ENCODE measurements around the gene B4GAT1. TPM values are rescaled to one million over a fixed set of nuclear protein-coding genes. Genes with fewer than 3 reads are reported as not detected.

The B4GAT1 gene
- total and polyA plus RNA-seq, 10 of the 15 experiments (the other 5 are each of a cell fraction or from before 2014, with no cell fraction given): 0.55 to 11.1 (median 4.3) TPM

GRCh38 chr11:66332371-66333219 is 14.8 kb downstream of the B4GAT1 start:
- intact Hi-C loops (cut with micrococcal nuclease; ENCODE audit: unreplicated experiment) (no loop called here), in situ Hi-C loops (cut with MboI) (no loop called here)
- Histone ChIP-seq H3K4me2 (ENCODE audit: control insufficient read depth, insufficient read depth) (no peak overlapping the region), H3K9ac (ENCODE audit: control insufficient read depth, insufficient read depth, low read length) (no peak overlapping the region), H3K79me2 (ENCODE audit: control insufficient read depth, insufficient read depth, low read length) (no peaks in the 10 kb centered on the region), H3K27ac (ENCODE audit: control insufficient read depth, insufficient read depth) (no peak overlapping the region), H3K27me3 (replicated peaks in 1 of 2; ENCODE audit: control insufficient read depth in 2 of 2, insufficient read depth in 2 of 2, low read length in 1 of 2) (no peaks in the 10 kb centered on the region), H2AFZ (ENCODE audit: control insufficient read depth, low read depth, low read length) (no peak overlapping the region), H3K9me3 (replicated peaks; ENCODE audit: control insufficient read depth, insufficient read depth, low read length) (no peaks in the 10 kb centered on the region), H3K4me3 (no peak overlapping the region), H3K36me3 (ENCODE audit: control insufficient read depth in 2 of 2, insufficient read depth in 2 of 2, low read length in 1 of 2) (peaks cover 0 to 2% of the 10 kb centered on the region in 2 experiments; a peak in 2 of 4 replicates), H3K4me1 (ENCODE audit: control insufficient read depth, insufficient read depth, low read length) (peaks cover 26% of the 10 kb centered on the region), H4K20me1 (ENCODE audit: control insufficient read depth, insufficient read depth) (no peaks in the 10 kb centered on the region)
- no peak for DNase-seq (ENCODE audit: low read depth, low spot score)
- RAD21 ChIA-PET (ENCODE audit: unreplicated experiment): interaction anchor here (3.0 kb wide), 1 partner anchor 20 kb away, joined by 19 read pairs; no protein-coding TSS in a partner anchor
- SMC1A ChIA-PET (ENCODE audit: uncharacterized antibody, unreplicated experiment): no interaction called here
- ATAC-seq: no peak
- WGBS (ENCODE audit: insufficient coverage, insufficient replicate concordance, low lambda C conversion rate, missing lambda C conversion rate): 31% methylated on average over 18 of the region's 18 CpGs
- CTCF ChIA-PET: interaction anchor here (0.8 to 5.7 kb wide), 3 partner anchors 22 to 53 kb away, joined by 3 to 96 read pairs (median 6); no protein-coding TSS in a partner anchor
- no peak for FAIRE-seq
- TF ChIP-seq, protein P1, sequence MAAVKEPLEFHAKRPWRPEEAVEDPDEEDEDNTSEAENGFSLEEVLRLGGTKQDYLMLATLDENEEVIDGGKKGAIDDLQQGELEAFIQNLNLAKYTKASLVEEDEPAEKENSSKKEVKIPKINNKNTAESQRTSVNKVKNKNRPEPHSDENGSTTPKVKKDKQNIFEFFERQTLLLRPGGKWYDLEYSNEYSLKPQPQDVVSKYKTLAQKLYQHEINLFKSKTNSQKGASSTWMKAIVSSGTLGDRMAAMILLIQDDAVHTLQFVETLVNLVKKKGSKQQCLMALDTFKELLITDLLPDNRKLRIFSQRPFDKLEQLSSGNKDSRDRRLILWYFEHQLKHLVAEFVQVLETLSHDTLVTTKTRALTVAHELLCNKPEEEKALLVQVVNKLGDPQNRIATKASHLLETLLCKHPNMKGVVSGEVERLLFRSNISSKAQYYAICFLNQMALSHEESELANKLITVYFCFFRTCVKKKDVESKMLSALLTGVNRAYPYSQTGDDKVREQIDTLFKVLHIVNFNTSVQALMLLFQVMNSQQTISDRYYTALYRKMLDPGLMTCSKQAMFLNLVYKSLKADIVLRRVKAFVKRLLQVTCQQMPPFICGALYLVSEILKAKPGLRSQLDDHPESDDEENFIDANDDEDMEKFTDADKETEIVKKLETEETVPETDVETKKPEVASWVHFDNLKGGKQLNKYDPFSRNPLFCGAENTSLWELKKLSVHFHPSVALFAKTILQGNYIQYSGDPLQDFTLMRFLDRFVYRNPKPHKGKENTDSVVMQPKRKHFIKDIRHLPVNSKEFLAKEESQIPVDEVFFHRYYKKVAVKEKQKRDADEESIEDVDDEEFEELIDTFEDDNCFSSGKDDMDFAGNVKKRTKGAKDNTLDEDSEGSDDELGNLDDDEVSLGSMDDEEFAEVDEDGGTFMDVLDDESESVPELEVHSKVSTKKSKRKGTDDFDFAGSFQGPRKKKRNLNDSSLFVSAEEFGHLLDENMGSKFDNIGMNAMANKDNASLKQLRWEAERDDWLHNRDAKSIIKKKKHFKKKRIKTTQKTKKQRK (IDR thresholded peaks at IDR 0.05; ENCODE audit: low read depth, low read length): no peak
- TF ChIP-seq HSF1 (IDR thresholded peaks at IDR 0.05; ENCODE audit: low read depth, low read length) (no peak), RELA (IDR thresholded peaks at IDR 0.05; ENCODE audit: borderline replicate concordance, partially characterized antibody) (no peak), ZNF24 (IDR thresholded peaks at IDR 0.05) (no peak), LARP7 (IDR thresholded peaks at IDR 0.05) (no peak), PML (IDR thresholded peaks at IDR 0.05; ENCODE audit: low read length) (no peak), RB1 (IDR thresholded peaks at IDR 0.05; ENCODE audit: borderline replicate concordance) (no peak), CREB1 (IDR thresholded peaks at IDR 0.05; ENCODE audit: low read depth) (no peak), FOXM1 (IDR thresholded peaks at IDR 0.05; ENCODE audit: low read depth, low read length) (no peak), SMARCA5 (IDR thresholded peaks at IDR 0.05) (no peak), ZZZ3 (IDR thresholded peaks at IDR 0.05; ENCODE audit: control insufficient read depth, insufficient read length, low read depth) (no peak), TCF12 (IDR thresholded peaks at IDR 0.05; ENCODE audit: low read depth, low read length) (no peak), ZNF274 (IDR thresholded peaks at IDR 0.05; ENCODE audit: insufficient read depth, insufficient read length) (no peak), FOXK2 (IDR thresholded peaks at IDR 0.05) (no peak), ZBED1 (IDR thresholded peaks at IDR 0.05; ENCODE audit: borderline replicate concordance) (no peak), SREBF1 (IDR thresholded peaks at IDR 0.05; ENCODE audit: low read length) (no peak), HDAC6 (IDR thresholded peaks at IDR 0.05; ENCODE audit: unreplicated experiment) (no peak), NFIC (IDR thresholded peaks at IDR 0.05; ENCODE audit: low read depth, low read length) (no peak), CBX3 (IDR thresholded peaks at IDR 0.05; ENCODE audit: borderline replicate concordance, low read depth) (no peak), SPI1 (IDR thresholded peaks at IDR 0.05; ENCODE audit: borderline replicate concordance, insufficient read depth, low read depth, low read length) (no peak)
- no TSS peak for BruUV-seq (replicated peaks)
- POLR2A ChIA-PET: interaction anchor here (1.5 kb wide), 1 partner anchor 13 kb away, joined by 3 read pairs; the partner anchor contains the start of gene BRMS1
